Measurements from ENCODE around the gene IL1RAPL1. TPM values are rescaled to one million over a fixed set of nuclear protein-coding genes. Genes with fewer than 3 reads are reported as not detected.
"Not testable (repeated sequence)": the region's sequence is repeated elsewhere in the genome, so short reads cannot be mapped to it uniquely, and the experiment has no call there.

The IL1RAPL1 gene
- total RNA-seq, 1 donor from 2014 or later, result not detected

GRCh38 chrX:29308726-29309125 lies 721.5 kb downstream of the IL1RAPL1 start:
- DNase-seq (ENCODE audit: low read depth), result no peak
- no peak for TF ChIP-seq CTCF (conservative IDR thresholded peaks at IDR 0.05; ENCODE audit: low read depth, low read length)
- H3K4me3 ChIP-seq (ENCODE audit: low read depth, low read length), result no peak overlapping the region

- no peak for DNase-seq (ENCODE audit: low read depth)
- no peak overlapping the region for H3K4me3 ChIP-seq (ENCODE audit: low read depth, low read length)
- no peak for TF ChIP-seq CTCF (conservative IDR thresholded peaks at IDR 0.05; ENCODE audit: low read depth, low read length)
Observed at GRCh38 chrX:29315931-29316330, 728.7 kb downstream of the IL1RAPL1 start.

- DNase-seq (ENCODE audit: low read depth), result no peak
- H3K4me3 ChIP-seq (ENCODE audit: low read depth, low read length), result no peak overlapping the region
- no peak for TF ChIP-seq CTCF (conservative IDR thresholded peaks at IDR 0.05; ENCODE audit: low read depth, low read length)
Observed at GRCh38 chrX:29318012-29318411, 730.8 kb downstream of the IL1RAPL1 start.

- DNase-seq (ENCODE audit: low read depth), result not testable (repeated sequence)
Observed at GRCh38 chrX:29332429-29332828, 745.2 kb downstream of the IL1RAPL1 start.

GRCh38 chrX:29333091-29333490 lies 745.8 kb downstream of the IL1RAPL1 start:
- not testable (repeated sequence) for H3K4me3 ChIP-seq (ENCODE audit: low read depth, low read length); DNase-seq (ENCODE audit: low read depth)

More at GRCh38 chrX:29332429-29332828, 745.2 kb downstream of the IL1RAPL1 start:
- not testable (repeated sequence) for H3K4me3 ChIP-seq (ENCODE audit: low read depth, low read length)

- no peak for TF ChIP-seq CTCF (conservative IDR thresholded peaks at IDR 0.05; ENCODE audit: low read depth, low read length)
- DNase-seq (ENCODE audit: low read depth), result no peak
- no peak overlapping the region for H3K4me3 ChIP-seq (ENCODE audit: low read depth, low read length)
Observed at GRCh38 chrX:29348288-29348687, 761.0 kb downstream of the IL1RAPL1 start.

- no peak overlapping the region for H3K4me3 ChIP-seq (ENCODE audit: low read depth, low read length)
- DNase-seq (ENCODE audit: low read depth), result no peak
- no peak for TF ChIP-seq CTCF (conservative IDR thresholded peaks at IDR 0.05; ENCODE audit: low read depth, low read length)
Observed at GRCh38 chrX:29359276-29359675, 772.0 kb downstream of the IL1RAPL1 start.

- H3K4me3 ChIP-seq (ENCODE audit: low read depth, low read length); DNase-seq (ENCODE audit: low read depth): not testable (repeated sequence)
Observed at GRCh38 chrX:29374765-29375164, 787.5 kb downstream of the IL1RAPL1 start.

GRCh38 chrX:29376584-29376983 lies 789.3 kb downstream of the IL1RAPL1 start:
- DNase-seq (ENCODE audit: low read depth), result no peak
- TF ChIP-seq CTCF (conservative IDR thresholded peaks at IDR 0.05; ENCODE audit: low read depth, low read length), result no peak
- no peak overlapping the region for H3K4me3 ChIP-seq (ENCODE audit: low read depth, low read length)

All from epithelial cell of proximal tubule (primary cell).